WI38 (cell line): ENCODE data around the gene RPP21.

ENCODE experiments used
- H3K4me3 ChIP-seq: 2 replicates; pipeline ENCODE4 v1.5.1; 2011; ENCODE audit warnings: low read depth, mild to moderate bottlenecking, control low read depth, low read length
- CTCF ChIP-seq: IDR thresholded peaks from 2 replicates; pipeline ENCODE4 v1.5.1; 2012; ENCODE audit warnings: low read depth, mild to moderate bottlenecking, control low read depth, low read length

RPP21 gene

DNA sequence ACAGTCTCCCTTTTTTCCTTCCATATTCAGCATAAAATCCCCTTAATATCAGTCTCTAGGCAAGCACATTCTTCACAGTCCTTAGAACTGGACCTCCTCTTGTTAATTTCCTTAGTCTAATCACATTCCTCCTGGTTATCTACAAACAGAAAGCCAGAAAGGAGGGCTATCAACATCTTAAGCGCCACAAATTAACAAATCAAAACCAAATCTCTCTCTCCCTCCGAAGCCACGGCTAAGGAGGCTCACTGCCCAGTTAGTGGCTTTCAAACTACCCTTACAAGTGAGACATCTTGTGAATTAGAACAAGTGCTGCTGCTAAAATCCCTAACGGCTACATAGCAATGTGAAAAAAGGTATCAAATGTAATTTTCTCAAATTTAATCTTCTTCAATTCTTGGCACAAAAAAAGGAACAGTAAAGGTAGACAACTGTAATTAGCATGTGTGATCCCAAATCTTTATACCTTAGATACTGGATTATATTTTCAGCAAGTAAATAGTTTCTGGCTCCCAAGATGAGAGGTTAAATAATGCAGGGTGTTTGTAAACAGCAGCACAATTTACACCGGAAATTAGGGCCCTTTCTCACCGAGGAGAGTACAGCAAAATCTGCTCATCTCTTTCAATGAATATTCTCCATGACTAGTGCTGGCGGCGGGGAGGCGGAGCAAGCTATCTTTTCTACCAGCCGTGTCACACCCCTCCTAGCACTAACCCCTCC lies 19.6 kb upstream of the RPP21 start:
- TF ChIP-seq CTCF: no peak
- H3K4me3 ChIP-seq: peak overlapping the region; percentile 98

DNA sequence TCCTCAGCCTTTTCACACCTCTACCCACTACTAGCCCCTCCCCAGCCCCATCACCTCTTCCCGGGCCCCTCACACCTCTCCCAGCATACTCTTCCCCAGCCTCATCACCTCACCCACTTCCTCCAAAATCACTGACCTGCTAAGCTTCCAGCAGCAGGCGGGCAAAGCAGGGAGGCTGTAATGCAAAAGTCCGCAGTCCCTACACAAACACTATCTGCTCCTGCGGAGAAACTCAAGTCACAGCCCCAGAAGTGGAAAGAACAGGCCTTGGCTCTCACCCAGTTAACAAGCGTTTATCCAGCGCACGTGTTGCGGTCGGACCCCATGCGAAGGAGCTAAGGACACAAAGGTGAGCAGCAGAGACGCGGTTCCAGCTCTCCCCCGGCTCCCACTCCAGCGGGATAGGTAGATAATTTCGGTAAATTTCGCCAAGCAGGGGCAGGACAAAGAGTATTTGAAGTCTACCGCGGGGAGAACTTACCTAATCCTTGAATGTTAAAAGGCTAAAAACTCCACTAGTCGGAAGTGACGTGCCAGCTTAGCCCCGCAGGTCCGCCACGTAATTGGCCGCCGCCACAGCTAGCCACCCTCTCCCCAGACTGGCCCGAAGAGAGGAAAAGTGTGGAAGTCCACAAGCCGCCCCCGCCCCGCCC lies 19.0 kb upstream of the RPP21 start:
- TF ChIP-seq CTCF: no peak

DNA sequence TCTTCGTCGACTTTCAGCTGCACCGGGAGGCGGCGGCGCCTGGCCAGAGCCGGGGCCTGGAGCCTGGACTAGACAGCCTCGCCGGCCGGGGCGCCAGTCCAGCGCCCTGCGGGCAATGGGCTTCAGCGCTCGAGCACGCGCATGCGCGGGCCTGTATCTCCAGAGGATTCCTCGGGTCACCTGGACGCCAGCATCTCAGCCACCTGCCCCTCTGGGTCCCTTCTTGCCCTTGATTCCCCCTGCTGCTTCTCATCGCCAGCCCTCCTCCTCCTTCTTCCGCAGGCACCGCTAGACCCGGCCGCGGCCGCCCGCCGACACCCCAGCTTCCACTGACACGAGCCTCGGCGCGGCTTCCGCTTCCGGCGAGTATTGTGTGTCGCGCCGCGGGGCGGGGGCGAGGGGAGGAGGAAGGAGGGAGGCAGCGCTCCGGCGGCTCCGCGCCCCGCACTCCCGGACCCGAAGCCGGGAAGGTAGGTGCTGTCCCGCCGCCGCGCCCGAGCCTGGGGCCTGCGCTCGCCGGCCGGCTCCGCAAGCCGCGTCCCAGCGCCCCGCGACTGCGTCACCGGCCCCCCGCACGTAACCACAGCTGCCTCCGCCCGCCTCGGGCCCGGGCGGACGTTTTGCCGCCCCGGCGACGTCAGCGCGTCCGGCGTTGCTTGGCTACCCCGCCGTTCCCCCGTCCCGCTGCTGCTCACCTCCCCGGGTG lies 18.3 kb upstream of the RPP21 start, which contains the start of gene TRIM39:
TSS of gene TRIM39 (plus strand) at position 402 of the 706 bp plus-strand sequence. CDS start 2,391 bp downstream, outside the sequence.
- no peak for TF ChIP-seq CTCF
- peak within 1 kb of the TSS; percentile 98 for H3K4me3 ChIP-seq

More for the DNA sequence above, 19.0 kb upstream of the RPP21 start:
- peak overlapping the region; percentile 98 for H3K4me3 ChIP-seq

GRCh38 chr6:30327232-30327746 lies 17.7 kb upstream of the RPP21 start:
- peak overlapping the region; percentile 98 for H3K4me3 ChIP-seq
- no peak for TF ChIP-seq CTCF

GRCh38 chr6:30328397-30328796 lies 16.6 kb upstream of the RPP21 start:
- no peak overlapping the region for H3K4me3 ChIP-seq
- TF ChIP-seq CTCF: no peak

GRCh38 chr6:30329331-30329730 lies 15.6 kb upstream of the RPP21 start:
- H3K4me3 ChIP-seq: no peak overlapping the region
- TF ChIP-seq CTCF: no peak

GRCh38 chr6:30331981-30332380 lies 13.0 kb upstream of the RPP21 start:
- TF ChIP-seq CTCF: no peak
- H3K4me3 ChIP-seq: no peak overlapping the region
